Lower lobe of right lung (tissue), 2 donors: Measurements from ENCODE around the gene RPL28. TPM values are rescaled to one million over a fixed set of nuclear protein-coding genes. Genes with fewer than 3 reads are reported as not detected.

ENCODE experiments used
- ATAC-seq, 2 donors: fragments of 200-7000 bp; cut with Tn5 transposase; one replicate each; pipeline ENCODE4 v1.9.1; 2020 to 2022; ENCODE audit warnings: mild to moderate bottlenecking in 2 of 2, moderate library complexity in 2 of 2
- DNase-seq: peaks from one replicate; pipeline ENCODE4 v3.0.0-alpha.2; 2020
- H3K27ac ChIP-seq: fragments of 200-600 bp; one replicate; pipeline ENCODE4 v1.8.0; 2022
- H3K27me3 ChIP-seq: fragments of 200-600 bp; one replicate; pipeline ENCODE4 v1.8.0; 2022; ENCODE audit warnings: low read depth
- H3K36me3 ChIP-seq: fragments of 200-600 bp; one replicate; pipeline ENCODE4 v1.8.0; 2022; ENCODE audit warnings: mild to moderate bottlenecking
- H3K4me1 ChIP-seq: fragments of 200-600 bp; one replicate; pipeline ENCODE4 v1.8.0; 2022
- H3K4me3 ChIP-seq: fragments of 200-600 bp; one replicate; pipeline ENCODE4 v1.8.0; 2022; ENCODE audit warnings: mild to moderate bottlenecking
- H3K9me3 ChIP-seq: fragments of 200-600 bp; one replicate; pipeline ENCODE4 v1.8.0; 2022
- CTCF ChIP-seq: fragments of 200-600 bp; IDR thresholded peaks from one replicate; pipeline ENCODE4 v1.8.0; 2022; ENCODE audit warnings: antibody characterized with exemption, mild to moderate bottlenecking
- intact Hi-C: fragments of 100-400 bp; cut with DNase I; formaldehyde crosslinking; loops from one replicate; pipeline ENCODE4 v1.11.0; 2022
- total RNA-seq: library from RNA; stranded (reverse); fragmentation: NEBNext Ultra II Directional; extraction: Animal tissue kit (Norgen Biotek cat#: 25700); gene quantifications from one replicate; pipeline ENCODE4 v1.2.1, GENCODE V29; 2021
- donor health status: DM: no; HTN: yes; CAD: no; lungs with severe emphysema.

Gene RPL28
- total RNA-seq, 1 donor from 2014 or later = 1,501 TPM

- intact Hi-C loops = no loop called here
- no peaks in the 10 kb centered on the region for H3K9me3 ChIP-seq
- H3K4me3 ChIP-seq = no peak overlapping the region
- no peak for TF ChIP-seq CTCF
- DNase-seq (no peak), ATAC-seq (no peak)
- H3K36me3 ChIP-seq = no peaks in the 10 kb centered on the region
- no peak overlapping the region for H3K27ac ChIP-seq
- H3K4me1 ChIP-seq = peaks cover 8% of the 10 kb centered on the region
- peaks cover 58% of the 10 kb centered on the region for H3K27me3 ChIP-seq
Measured at GRCh38 chr19:55355213-55355821, 30.4 kb upstream of the RPL28 start.

GRCh38 chr19:55358493-55358892 is 27.2 kb upstream of the RPL28 start:
- Histone ChIP-seq H3K9me3 (no peaks in the 10 kb centered on the region), H3K4me3 (no peak overlapping the region), H3K4me1 (peaks cover 3% of the 10 kb centered on the region), H3K36me3 (no peaks in the 10 kb centered on the region), H3K27ac (no peak overlapping the region), H3K27me3 (peaks cover 26% of the 10 kb centered on the region)
- intact Hi-C loops = no loop called here
- ATAC-seq (no peak), DNase-seq (no peak)
- no peak for TF ChIP-seq CTCF

GRCh38 chr19:55358943-55359908 is 26.5 kb upstream of the RPL28 start:
- Histone ChIP-seq H3K27me3 (peaks cover 20% of the 10 kb centered on the region), H3K4me3 (no peak overlapping the region), H3K36me3 (no peaks in the 10 kb centered on the region), H3K27ac (no peak overlapping the region), H3K4me1 (no peaks in the 10 kb centered on the region), H3K9me3 (no peaks in the 10 kb centered on the region)
- no peak for TF ChIP-seq CTCF
- ATAC-seq (no peak), DNase-seq (no peak)
- intact Hi-C loops = no loop called here

GRCh38 chr19:55360902-55361301 is 24.8 kb upstream of the RPL28 start:
- no peaks in the 10 kb centered on the region for H3K4me1 ChIP-seq
- DNase-seq = no peak
- H3K36me3 ChIP-seq = no peaks in the 10 kb centered on the region
- intact Hi-C loops = no loop called here
- H3K27me3 ChIP-seq = peaks cover 4% of the 10 kb centered on the region
- no peak overlapping the region for H3K4me3 ChIP-seq
- no peak for TF ChIP-seq CTCF
- no peak for ATAC-seq
- H3K9me3 ChIP-seq = no peaks in the 10 kb centered on the region
- no peak overlapping the region for H3K27ac ChIP-seq

- Histone ChIP-seq H3K4me1 (no peaks in the 10 kb centered on the region), H3K9me3 (no peaks in the 10 kb centered on the region), H3K36me3 (no peaks in the 10 kb centered on the region), H3K4me3 (no peak overlapping the region), H3K27ac (no peak overlapping the region), H3K27me3 (peaks cover 9% of the 10 kb centered on the region)
- ATAC-seq (no peak), DNase-seq (no peak)
- intact Hi-C loops = no loop called here
- no peak for TF ChIP-seq CTCF
Measured at GRCh38 chr19:55362174-55362989, 23.4 kb upstream of the RPL28 start.
